Iris pigment epithelial cell (primary cell): ENCODE measurements around the gene CBX2.

Experiments used
- DNase-seq: peaks from one replicate; pipeline ENCODE4 v3.0.0-alpha.2; 2011; ENCODE audit warnings: low read depth

Gene CBX2

DNA sequence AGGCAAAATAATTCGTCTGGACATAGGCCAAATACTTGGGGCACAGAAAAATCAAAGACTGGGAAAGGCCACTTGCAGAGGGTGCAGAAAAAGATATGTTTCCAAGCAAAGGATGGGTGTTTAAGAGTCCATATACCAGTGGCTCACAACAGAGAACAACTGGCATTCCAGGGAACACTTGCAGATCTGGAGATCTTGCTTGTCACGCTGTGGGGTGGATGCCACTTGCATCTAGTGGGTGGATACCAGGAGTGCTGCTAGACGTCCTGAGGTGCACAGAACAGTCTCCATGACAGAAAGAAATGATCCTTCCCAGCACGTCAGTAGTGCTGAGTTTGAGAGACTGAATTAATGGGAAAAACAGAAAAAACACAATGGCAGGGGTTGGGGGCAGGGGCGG lies 10.5 kb downstream of the CBX2 start:
- DNase-seq: no peak

DNA sequence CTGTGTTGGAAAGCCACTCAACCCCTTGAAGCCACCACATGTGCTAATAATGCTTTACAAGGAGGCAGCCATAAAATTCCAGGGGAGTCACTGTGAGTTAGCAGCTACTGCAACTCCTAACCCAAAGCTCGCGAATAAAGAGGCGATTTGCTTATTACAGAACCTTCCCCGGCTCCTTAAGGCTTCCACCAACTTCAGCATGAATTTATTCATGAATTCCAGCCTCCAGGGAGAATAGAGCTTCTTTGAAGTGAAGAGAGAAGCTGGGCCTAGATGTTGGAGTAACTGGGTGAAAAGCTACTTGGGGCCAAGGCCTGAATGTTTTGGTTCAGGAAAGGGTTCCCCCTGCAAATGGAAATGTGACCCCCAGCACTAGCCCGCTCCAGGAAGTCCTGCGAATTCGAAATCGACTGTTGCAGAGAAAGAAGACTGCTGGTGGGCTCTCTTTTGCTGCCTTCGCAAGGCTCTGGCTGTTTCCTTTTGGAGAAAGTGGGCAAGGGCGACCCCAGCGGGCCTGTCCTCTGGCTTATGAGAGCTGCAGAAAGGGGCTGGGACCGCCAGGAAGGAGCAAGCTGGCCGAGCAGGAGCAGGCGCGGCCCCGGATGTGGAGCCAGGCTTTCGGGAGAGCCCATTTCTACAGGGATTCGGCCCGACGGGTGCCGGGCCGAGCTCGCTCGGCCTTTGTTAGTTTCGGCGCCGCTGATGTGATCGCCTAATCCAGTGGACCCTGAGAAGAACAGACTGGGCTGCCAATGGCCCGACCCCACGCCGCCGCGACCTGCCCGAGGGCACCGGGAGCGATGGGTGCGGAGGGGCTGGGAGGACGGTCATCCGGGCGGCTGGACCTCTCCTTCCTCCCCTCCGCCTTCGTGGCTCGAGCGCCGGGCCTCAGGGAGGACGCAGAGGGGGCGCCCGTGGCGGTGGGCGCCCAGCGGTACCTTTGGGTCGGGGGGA lies 11.3 kb downstream of the CBX2 start:
- DNase-seq: no peak

DNA sequence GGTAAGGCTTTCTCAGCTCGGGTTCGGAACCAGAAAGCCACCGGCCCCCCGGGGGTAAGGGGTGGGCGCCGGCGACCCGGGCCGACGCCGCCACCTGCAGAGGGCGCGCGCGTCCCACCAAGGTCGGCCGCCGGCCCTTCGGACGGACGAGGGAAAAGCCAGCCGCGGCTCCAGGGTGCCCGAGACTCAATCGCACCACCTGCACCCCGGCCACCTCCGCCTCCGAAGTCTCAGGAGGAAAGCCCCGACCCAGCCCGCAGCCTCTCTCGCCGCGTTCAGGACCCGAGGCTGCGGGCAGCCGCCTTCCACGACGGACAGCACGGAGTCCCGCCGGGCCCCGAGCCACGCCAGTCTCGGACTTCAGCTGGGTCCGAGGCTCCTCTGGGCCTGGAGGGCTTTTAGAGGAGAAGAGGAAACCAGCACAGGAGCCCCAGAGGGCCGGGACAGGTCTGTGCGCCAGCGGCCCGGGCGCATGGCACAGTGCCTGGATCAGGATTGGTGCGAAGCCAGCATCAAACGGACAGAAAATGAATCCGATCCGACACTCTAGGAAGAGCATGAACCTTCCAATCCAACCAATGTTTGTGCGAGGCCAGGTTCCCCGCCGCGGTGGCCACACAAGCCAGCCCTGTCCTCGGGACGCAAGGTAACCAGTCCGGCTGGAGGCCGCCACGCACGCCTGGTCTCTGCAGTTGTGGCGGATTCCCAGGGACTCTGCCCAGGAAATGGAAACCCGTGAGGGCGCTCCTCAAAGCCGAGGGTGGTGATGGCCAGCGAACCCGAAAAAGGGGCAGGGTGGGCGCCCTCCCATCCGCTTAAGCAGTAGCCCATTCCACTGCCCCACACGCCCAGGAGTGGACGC lies 12.2 kb downstream of the CBX2 start:
- no peak for DNase-seq

DNA sequence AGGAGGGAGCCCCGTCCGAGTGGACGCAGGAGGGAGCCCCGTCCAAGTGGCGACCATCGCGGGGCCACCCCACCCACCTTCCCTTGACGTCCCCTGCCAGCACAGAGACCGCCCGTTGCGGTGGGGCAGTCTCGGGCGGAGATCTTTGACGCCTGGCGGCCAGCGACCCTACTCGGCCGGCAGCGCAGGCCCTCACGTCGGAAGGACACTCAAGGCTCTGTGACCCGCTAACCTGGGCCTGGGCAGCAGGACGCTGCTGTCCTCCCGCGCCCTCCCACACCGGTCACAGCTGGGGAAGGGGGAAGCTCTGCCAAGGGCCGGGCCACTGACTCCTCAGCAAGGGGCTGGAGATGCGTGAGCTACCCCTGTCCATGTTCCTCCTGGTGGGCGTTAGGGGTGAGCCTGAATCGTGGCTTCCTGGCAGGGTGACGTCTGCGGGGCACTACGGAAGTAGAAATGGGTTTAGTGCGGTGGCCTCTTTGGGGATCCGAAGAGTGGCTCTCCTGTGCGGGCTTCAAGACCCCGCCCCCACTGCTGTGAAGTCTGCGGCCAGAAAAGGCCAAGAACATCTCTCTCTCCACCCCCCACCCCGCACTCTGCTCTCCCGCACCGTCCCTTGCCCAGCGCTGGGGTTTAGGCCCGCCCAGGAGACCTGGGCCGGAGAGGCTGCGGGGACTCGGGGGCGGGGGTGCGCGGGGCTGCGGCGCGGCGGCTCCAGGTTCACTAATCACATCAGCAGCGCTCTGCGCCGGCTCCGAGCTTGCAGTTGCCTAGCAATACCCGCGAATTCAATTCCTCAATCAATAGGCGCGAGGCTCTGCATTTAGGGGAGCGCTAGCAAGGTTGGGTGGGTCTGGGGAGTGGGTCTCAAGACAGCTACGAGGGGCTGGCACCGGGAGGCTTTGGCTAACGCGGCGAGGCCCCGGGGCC lies 13.1 kb downstream of the CBX2 start:
- no peak for DNase-seq

DNA sequence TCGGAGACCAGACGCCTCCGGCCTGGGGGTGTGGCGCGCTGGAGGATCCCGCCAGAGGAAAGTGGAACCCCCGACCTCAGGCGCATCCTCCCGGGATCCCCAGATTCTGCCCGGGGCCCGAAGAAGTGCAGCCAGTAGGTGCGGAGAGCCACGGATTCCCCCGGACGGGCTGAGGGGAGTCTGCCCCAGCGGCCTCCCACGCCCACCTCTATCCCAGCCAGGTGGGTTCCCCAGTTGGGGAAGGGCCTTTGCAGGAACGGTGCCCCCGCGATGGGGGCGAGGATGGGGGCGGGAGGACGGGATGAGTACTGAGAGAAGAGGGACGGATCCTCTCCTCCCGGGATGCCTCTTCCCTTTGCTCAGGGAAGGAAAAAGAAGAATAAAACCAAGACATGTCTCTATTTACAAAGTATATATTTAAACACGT lies 13.8 kb downstream of the CBX2 start:
- no peak for DNase-seq

DNA sequence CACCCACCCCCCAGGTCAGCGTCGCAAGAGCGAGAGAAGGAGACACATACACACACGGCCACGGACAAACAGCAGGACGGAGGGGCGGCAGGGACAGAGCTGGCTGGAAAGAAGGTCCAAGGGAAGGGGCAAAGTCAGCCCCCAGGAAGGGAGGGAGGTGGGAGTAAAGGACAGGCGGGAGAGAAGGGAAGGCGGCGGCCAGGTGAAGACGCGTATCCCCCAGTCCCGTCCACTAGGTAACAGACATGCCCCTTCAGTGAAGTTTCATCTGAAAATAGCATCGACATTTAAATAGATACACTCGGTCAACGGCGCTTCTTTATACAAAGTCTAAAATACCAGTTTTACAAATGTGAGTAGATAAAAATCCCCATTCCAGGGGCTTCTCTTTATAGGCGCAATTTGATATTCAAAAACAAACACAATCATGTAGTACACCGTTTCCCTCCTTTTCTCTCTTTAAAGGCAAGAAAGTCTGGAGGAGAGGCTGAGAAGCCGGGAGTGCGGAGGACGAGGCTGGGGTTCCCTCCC lies 14.5 kb downstream of the CBX2 start:
- no peak for DNase-seq

DNA sequence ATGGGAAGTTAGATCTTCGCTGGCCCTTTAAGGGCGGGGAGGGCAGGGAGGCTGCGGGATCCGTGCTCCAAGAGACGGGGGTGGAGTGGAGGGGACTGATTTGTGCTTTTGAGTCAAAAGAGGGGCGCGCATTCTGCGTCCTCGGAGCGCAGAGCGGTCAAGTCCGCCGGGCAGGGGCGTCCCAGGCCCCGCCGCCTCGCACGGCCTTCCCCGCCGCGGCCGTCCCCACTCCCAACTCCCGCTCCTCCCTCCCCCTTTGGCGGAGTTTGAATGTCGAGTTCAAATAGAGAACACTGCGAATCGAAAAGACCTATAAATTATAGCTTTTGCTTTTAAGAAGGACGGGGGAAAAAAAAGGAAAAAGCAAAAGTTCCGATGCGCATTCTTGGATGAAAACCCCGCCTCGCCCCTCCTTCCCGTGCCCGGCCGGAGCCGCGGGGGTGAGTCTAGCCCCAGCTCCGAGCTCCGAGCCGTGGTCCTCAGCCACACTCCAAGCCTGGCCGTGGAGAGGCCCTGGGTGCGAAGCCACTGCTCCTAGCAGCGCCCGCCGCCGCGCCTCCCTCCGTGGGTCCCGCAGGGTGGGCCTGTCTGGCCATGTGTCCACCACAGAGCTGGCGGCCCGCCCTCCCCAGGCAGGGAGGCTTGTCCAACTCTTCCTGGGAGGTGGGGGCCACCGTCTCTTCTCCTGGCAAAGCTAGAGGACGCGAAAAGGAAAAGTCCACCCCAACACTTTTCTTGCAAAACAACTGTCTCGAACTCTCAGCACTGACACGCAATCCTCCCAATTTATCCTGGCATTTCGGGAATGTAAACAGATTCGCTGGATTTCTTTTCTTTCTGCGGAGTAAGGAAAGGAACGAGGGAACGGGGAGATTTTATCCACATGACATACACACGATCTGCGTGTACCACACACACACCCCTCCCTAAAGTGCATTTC lies 15.3 kb downstream of the CBX2 start:
- DNase-seq: peak; percentile 71

DNA sequence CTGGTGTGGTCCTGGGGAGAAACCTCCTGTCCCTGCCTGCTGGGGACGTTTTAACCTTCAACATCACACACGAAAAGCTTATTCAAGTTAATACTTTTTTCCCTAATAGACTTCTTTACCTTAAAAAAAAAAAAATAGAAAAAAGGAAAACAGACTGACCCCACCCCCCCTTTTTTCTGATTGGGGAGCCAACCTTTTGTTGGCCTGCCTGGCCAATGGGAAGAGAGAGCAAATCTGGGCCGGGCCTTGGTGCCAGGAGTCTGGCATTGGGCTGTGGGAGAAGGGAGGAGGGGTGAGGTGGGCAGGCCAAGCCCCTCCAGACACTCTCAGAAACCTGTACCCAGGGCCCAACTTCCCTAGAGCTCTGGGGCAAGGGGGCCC lies 16.0 kb downstream of the CBX2 start:
- peak; percentile 62 for DNase-seq

DNA sequence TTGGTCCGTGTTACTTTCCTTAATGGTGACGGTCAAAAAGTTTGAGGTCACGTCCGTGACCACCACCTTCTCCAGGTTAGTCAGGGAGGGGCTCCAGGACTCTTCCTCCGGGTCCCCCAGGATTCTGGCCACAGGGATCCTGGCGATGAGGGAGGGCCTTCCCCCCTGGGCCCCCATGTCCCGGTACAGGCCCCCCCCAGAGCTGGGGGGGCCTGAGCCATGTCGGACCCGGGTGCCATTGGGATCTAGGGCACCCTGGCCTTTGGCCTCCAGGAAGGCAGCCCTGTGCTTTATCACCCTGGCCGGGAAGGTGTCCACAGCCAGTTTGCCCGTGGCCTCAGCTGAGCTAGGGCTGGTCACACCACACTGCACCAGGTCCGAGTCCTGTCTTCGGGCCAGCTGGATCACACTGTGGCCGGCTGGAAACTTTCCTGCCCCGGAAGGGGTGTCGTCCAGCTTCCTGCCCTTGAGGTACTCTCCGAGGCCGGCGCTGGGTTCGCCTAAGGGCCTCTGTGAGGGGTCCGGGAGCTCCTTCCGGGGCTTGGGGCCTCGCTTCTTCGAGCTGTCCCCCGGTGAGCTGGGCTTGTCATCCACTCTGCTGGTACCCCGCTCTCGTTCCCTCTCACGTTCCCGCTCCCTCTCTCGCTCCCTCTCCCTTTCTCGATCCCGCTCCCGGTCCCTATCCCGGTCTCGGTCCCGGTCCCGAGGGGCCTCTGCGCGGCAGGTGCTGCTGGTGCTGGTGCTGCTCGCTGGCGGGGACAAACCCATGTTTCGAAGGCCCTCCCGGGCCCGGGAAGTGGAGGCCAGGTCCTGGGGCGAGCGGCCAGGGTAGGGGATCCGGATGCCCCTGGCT lies 16.9 kb downstream of the CBX2 start:
- no peak for DNase-seq

DNA sequence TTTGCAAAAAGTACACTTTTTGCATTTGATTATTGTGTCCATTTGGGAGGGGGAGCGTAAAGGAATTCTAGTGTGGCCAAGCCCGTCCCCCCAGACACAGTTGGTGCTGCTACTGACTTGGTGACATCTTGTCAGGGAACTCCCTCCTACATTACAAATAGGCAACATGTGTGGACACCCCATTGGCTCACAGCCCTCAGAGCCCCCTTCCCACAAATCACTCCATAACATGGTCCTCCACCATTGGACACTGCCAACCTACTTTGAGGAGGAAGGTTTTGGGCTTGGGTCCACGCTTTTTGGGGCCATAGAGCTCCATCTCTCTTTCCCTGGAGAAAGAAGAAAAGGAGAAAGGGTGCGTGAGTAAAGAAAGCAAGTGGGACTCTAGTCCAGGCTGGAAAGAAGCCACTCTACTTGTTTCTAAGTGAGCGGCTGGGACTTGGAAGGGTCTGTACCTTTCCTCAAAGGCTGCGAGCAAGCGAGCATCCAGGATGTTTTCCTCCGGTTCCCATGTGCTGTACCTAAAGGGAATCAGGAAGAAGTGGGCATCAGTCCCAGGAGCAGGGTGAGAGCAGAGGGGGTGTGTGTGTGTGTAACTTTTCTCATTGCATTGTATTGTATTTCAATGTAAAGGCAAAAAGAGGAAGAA lies 18.0 kb downstream of the CBX2 start:
- DNase-seq: no peak

DNA sequence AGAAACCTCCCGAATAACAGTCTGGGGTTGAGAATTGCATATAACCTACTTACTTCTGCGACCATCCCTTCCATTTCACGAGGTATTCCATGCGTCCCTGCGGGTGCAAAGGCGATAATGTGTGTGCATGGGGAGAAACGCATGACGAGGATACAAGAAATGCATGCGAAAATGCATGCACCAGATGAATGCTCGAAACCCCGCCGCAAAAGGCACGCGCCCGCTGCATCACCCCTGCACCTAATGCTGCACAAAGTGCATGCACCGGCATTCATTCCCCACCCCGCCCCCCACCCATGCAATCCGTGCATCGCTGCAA lies 18.5 kb downstream of the CBX2 start:
- DNase-seq: no peak

DNA sequence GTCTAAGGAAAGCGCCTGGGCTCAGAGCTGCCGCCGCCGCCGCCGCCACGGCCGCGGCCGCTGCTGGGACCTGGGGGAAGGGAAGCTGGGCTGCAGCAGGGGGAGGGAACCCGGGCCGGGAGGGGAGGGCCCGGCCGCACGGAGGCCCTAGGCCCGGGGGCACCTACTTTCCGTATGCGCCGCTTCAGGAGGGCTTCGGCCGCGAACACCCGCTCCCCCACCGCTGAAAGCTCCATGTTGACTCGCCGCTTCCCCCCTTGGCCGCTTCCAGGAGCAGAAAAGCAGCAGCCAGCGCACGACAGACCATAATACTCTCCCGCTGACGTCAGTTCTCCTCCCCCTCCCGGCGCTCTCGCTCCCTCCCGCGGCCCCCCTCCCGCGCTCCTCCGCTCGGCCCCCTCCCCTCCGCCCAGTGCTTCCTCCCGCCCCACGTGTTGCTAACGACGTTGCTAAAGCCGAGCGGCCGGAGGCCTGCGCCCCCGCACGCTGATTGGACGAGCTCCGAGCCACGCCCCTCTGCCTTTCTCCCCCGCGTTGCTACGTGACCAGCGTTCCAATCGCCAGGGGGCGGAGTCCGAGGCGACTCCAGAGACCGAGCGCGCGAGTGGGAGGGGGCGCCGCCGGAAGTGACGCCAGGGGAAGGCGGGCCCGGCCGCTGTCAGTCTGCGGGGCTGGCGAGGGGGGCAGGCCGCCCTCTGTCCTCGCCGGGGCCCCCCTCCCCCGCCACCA lies 19.0 kb downstream of the CBX2 start, which contains the start of gene CBX8:
TSS of gene CBX8 (minus strand) at position 315 of the 729 bp plus-strand sequence. CDS start at position 236, 79 bp downstream.
- peak; percentile 99 for DNase-seq

DNA sequence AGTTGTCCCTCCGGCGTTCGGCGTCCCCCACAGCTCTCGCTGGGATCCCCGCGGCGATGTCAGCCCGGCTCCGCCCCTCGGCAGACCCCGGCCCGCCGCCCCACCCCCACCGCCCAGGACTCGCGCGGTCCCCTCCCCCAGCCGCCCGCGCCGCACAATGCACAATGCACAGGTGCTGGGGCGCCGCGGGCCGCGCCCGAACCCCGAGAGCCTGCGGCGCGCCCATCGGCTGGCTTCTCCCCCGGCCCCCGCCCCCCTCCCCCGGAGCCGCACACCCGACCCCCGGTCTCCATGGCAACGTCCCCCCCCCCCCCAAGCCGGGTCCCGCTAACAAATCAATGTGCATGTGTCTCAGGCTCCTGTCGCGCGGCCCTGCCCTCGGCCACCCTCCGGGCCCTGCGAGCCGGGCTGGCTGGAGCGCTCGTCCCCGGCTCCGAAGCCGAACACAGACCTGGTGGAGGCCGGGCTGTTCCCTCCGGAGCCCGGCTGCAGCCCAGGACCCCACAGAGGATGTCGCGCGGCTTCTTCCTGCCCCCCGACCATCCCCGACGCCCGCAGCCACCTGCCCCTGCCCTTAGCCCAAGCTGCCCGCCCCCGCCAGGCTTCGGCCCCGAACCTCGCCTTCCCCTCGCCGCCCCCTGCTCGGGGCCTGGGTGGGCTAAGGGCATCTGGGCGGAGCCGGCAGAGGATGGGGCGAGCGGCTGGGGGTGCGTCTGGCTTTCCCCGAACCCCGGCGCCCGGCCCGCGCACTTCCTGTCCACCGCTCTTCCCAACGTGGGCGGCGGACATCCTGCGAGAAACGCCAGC lies 19.7 kb downstream of the CBX2 start:
- no peak for DNase-seq

DNA sequence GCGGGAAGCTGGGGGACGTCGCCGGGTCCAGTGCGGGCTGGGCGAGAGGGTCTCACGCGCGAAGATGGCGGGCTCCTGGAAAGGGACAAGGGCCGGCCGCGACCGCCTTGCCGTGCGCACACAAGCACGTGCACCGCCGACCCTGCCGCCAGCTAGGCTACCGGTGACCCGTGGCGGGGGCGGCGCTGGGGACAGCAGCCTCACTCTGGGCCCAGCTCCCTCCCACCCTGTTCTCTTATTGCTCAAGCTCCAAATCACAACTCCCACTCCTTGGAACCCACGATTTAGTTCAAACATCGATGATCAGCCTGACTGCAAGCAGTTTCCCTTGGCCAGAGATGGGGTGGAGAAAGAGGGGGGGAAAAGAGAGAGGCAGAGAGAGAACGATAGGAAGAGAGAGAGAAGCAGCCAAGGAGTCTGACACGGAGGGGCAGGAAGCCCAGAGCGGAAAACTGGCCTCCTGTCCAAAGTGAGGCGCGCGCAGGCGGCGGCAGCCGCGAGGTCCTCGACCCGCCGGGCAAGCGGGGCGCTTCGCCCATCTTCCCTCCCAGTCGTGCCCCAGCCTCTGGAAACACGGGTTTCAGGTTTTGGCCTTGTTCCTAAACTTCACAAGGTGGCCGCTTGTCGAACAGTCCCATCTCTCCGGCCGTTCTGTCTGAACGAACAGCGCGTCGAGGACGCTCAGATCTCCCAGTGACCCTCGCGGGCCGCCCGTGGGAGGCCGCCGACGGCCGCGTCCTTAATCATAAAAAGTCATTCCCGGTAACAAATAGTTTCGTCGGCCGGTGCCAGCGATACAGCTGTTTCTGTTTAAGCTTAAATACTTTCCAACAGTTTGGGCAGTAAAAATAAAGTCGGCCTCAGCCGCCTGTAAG lies 20.6 kb downstream of the CBX2 start:
- no peak for DNase-seq

DNA sequence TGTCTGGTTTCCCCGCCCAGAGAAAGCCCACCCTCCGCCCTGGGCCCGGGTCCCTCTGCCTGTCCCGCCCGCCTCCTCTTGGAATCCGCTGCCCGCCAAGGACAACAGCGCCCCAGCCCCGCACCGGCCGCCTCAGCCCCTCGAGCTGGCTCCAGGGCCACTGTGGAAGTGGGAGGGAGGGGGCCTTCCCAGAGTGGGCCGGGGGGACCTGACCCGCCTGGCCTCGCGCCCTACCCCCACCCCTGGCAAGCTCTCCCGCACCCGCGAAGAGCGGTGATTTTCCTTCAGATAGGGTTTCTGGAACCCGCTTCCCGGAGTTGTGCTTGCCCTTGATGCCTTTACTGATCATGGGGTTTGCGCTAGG lies 21.2 kb downstream of the CBX2 start:
- DNase-seq: no peak

DNA sequence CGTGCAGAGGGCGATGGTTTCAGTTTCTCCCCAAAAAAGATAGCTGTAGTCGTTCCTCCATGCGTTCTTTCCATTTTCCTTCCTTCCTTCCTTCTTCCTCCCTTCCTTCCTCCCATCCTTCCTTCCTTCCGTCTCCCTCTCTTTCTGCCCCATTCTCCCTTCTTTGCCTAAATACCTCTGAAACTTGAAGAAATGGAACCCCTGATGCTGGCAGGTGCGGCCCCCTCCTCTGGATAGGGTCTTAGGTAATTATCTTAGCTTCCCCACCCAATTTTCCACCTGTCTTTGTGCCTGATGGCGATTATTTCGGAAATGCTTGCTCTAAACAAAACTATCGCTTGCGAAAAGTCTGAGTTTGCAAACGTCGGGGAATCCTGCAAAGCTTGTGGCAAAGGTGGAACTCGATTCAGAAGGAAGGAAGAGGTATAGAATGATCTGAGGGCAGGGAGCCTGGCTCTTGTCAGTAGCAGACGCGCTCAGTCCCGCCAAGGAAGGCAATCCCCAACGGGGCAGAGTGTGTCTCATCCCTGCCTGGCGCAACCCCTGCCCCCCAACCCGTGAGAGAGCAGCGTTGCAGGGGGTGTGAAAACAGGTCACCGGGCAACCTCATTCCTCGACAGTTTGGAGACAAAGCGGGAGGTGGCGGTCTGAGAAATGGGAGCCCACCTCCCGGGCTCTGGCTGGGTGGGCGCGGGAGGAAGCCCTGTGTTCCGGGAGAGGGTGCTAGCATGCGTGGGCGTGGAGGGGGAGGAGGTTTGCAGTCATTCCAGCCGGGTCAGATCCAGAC lies 21.8 kb downstream of the CBX2 start:
- DNase-seq: no peak
